Inflammatory macrophage treated with lipopolysaccharide for 1 hour (primary cell): ENCODE measurements around the gene SDF4.

Experiments
- DNase-seq, 2 donors: peaks; one replicate each; pipeline ENCODE4 v3.0.0-alpha.2; 2020 to 2022

SDF4 gene

GRCh38 chr1:1226566-1227362 is 5.0 kb downstream of the SDF4 start:
- no peak for DNase-seq

- DNase-seq: no peak
These were observed 5.9 kb downstream of the SDF4 start for GRCh38 chr1:1225913-1226312.

GRCh38 chr1:1225238-1225845 is 6.5 kb downstream of the SDF4 start:
- no peak for DNase-seq

- DNase-seq: no peak
These were observed 7.9 kb downstream of the SDF4 start for GRCh38 chr1:1223891-1224290.

GRCh38 chr1:1223321-1223720 is 8.5 kb downstream of the SDF4 start:
- DNase-seq: no peak

- no peak for DNase-seq
These were observed 9.1 kb downstream of the SDF4 start for GRCh38 chr1:1222575-1223225.

- no peak for DNase-seq
These were observed 9.8 kb downstream of the SDF4 start for GRCh38 chr1:1221887-1222574.

- DNase-seq: no peak
These were observed 11.6 kb downstream of the SDF4 start for GRCh38 chr1:1220197-1220596.

- no peak for DNase-seq
These were observed 12.5 kb downstream of the SDF4 start for GRCh38 chr1:1219341-1219740.

- DNase-seq: no peak
These were observed 13.1 kb downstream of the SDF4 start for GRCh38 chr1:1218524-1219200.

- DNase-seq: peak; percentile 34 to 72
These were observed 13.9 kb downstream of the SDF4 start for GRCh38 chr1:1217621-1218523.

- no peak for DNase-seq
These were observed 14.8 kb downstream of the SDF4 start for GRCh38 chr1:1216770-1217620.

- no peak for DNase-seq
These were observed 15.8 kb downstream of the SDF4 start for GRCh38 chr1:1215881-1216605.

GRCh38 chr1:1215080-1215676 is 16.6 kb downstream of the SDF4 start:
- peak; percentile 57 to 71 for DNase-seq

GRCh38 chr1:1213345-1214265 is 18.2 kb downstream of the SDF4 start, which contains the start of gene TNFRSF4:
Gene TNFRSF4, minus strand, starts transcription at chr1:1214153. Its CDS starts 26 bp downstream, at chr1:1214127.
- peak; percentile 65 to 69 for DNase-seq

- DNase-seq: no peak
These were observed 18.9 kb downstream of the SDF4 start for GRCh38 chr1:1212780-1213344.

- no peak for DNase-seq
These were observed 20.0 kb downstream of the SDF4 start for GRCh38 chr1:1211541-1212441.
